OCI-LY3 (cell line): ENCODE results near the gene BABAM1.

Experiments used
- CTCF ChIP-seq: fragments of 200-600, 300-600 bp; sonication (generic); IDR thresholded peaks from 2 replicates; pipeline ENCODE4 v1.5.1; 2014; ENCODE audit warnings: antibody characterized with exemption, low read length, low read depth
- EZH2phosphoT487 ChIP-seq: fragments of 200-600 bp; shearing (Covaris generic); IDR thresholded peaks from 2 replicates; pipeline ENCODE4 v1.6.1; 2018; ENCODE audit warnings: antibody characterized with exemption, mixed run types, low read depth

GRCh38 chr19:17234911-17235299, 32.3 kb upstream of the BABAM1 start:
- TF ChIP-seq CTCF (no peak), EZH2phosphoT487 (no peak)
